ENCODE results near the gene TMC1.
A peak's percentile ranks its signal among the peaks of the same experiment; 100 is the strongest.

Gene TMC1

GRCh38 chr9:72882117-72882775 is 360.8 kb downstream of the TMC1 start:
- no peak overlapping the region for H3K23ac ChIP-seq (ENCODE audit: low read length in 2 of 2)
- H3K4me1 ChIP-seq (ENCODE audit: control insufficient read depth, insufficient read depth, low read depth, low read length), result no peaks in the 10 kb centered on the region
- H3K14ac ChIP-seq (ENCODE audit: low read length in 2 of 2), result no peak overlapping the region
- no peak overlapping the region for H3K9ac ChIP-seq (ENCODE audit: low read length)
- no peaks in the 10 kb centered on the region for H3K9me3 ChIP-seq (ENCODE audit: control insufficient read depth, low read length)
- H3K4ac ChIP-seq (ENCODE audit: low read depth in 1 of 2, low read length in 2 of 2), result no peak overlapping the region
- 89% methylated on average over 6 of the region's 6 CpGs for WGBS
- no peak overlapping the region for H4K8ac ChIP-seq (ENCODE audit: low read length)
- H2BK15ac ChIP-seq (ENCODE audit: low read depth, poor library complexity, severe bottlenecking), result no peak overlapping the region
- no peak overlapping the region for H2BK12ac ChIP-seq (ENCODE audit: low read length in 2 of 2)
- H3K36me3 ChIP-seq (ENCODE audit: control insufficient read depth in 1 of 2, insufficient read depth in 2 of 2, low read depth in 1 of 2, low read length in 2 of 2), result no peaks in the 10 kb centered on the region
- no peak overlapping the region for H2AK5ac ChIP-seq (ENCODE audit: low read length, severe bottlenecking)
- no peak overlapping the region for H4K91ac ChIP-seq (ENCODE audit: low read length)
- H3K27ac ChIP-seq (ENCODE audit: low read length, poor library complexity, severe bottlenecking), result no peak overlapping the region
- H2BK120ac ChIP-seq (ENCODE audit: low read depth, low read length), result no peak overlapping the region
- no peak overlapping the region for H3K4me2 ChIP-seq (ENCODE audit: low read length, poor library complexity, severe bottlenecking)
- peaks cover 0 to 6% of the 10 kb centered on the region in 2 experiments for H3K27me3 ChIP-seq (ENCODE audit: control insufficient read depth in 1 of 2, insufficient read depth in 1 of 2, low read length in 2 of 2)
- no peak overlapping the region for H2AFZ ChIP-seq (ENCODE audit: low read depth, low read length)
- no peak overlapping the region for H2BK5ac ChIP-seq (ENCODE audit: low read depth, low read length, poor library complexity, severe bottlenecking)
- no peak for DNase-seq
- no peak overlapping the region for H3K18ac ChIP-seq (ENCODE audit: low read depth in 1 of 2, low read length in 2 of 2)
- H3K4me3 ChIP-seq (ENCODE audit: insufficient read depth in 1 of 2, low read depth in 1 of 2, low read length in 2 of 2), result no peak overlapping the region
- no peaks in the 10 kb centered on the region for H3K79me1 ChIP-seq (replicated peaks; ENCODE audit: low read length, poor library complexity, severe bottlenecking)

GRCh38 chr9:72883875-72884274 is 362.5 kb downstream of the TMC1 start:
- H3K27ac ChIP-seq (ENCODE audit: low read length, poor library complexity, severe bottlenecking), result no peak overlapping the region
- H4K8ac ChIP-seq (ENCODE audit: low read length), result no peak overlapping the region
- H2BK120ac ChIP-seq (ENCODE audit: low read depth, low read length), result peak overlapping the region; percentile 34
- no peak overlapping the region for H4K91ac ChIP-seq (ENCODE audit: low read length)
- no peak overlapping the region for H3K23ac ChIP-seq (ENCODE audit: low read length in 2 of 2)
- H2BK12ac ChIP-seq (ENCODE audit: low read length in 2 of 2), result no peak overlapping the region
- H3K4me3 ChIP-seq (ENCODE audit: insufficient read depth in 1 of 2, low read depth in 1 of 2, low read length in 2 of 2), result no peak overlapping the region
- H3K36me3 ChIP-seq (ENCODE audit: control insufficient read depth in 1 of 2, insufficient read depth in 2 of 2, low read depth in 1 of 2, low read length in 2 of 2), result no peaks in the 10 kb centered on the region
- H3K9ac ChIP-seq (ENCODE audit: low read length), result no peak overlapping the region
- H2BK5ac ChIP-seq (ENCODE audit: low read depth, low read length, poor library complexity, severe bottlenecking), result no peak overlapping the region
- H3K18ac ChIP-seq (ENCODE audit: low read depth in 1 of 2, low read length in 2 of 2), result no peak overlapping the region
- peaks cover 2% of the 10 kb centered on the region for H3K9me3 ChIP-seq (ENCODE audit: control insufficient read depth, low read length)
- no peak overlapping the region for H3K4ac ChIP-seq (ENCODE audit: low read depth in 1 of 2, low read length in 2 of 2)
- no peak overlapping the region for H3K4me2 ChIP-seq (ENCODE audit: low read length, poor library complexity, severe bottlenecking)
- no peak for DNase-seq
- H3K4me1 ChIP-seq (ENCODE audit: control insufficient read depth, insufficient read depth, low read depth, low read length), result no peaks in the 10 kb centered on the region
- no peak overlapping the region for H3K14ac ChIP-seq (ENCODE audit: low read length in 2 of 2)
- no peak overlapping the region for H2AK5ac ChIP-seq (ENCODE audit: low read length, severe bottlenecking)
- no peak overlapping the region for H2BK15ac ChIP-seq (ENCODE audit: low read depth, poor library complexity, severe bottlenecking)
- H2AFZ ChIP-seq (ENCODE audit: low read depth, low read length), result no peak overlapping the region
- H3K79me1 ChIP-seq (replicated peaks; ENCODE audit: low read length, poor library complexity, severe bottlenecking), result no peaks in the 10 kb centered on the region
- H3K27me3 ChIP-seq (ENCODE audit: control insufficient read depth in 1 of 2, insufficient read depth in 1 of 2, low read length in 2 of 2), result peaks cover 0 to 6% of the 10 kb centered on the region in 2 experiments
- WGBS, result 88% methylated on average over 2 of the region's 3 CpGs

GRCh38 chr9:72884508-72884907 is 363.1 kb downstream of the TMC1 start:
- Histone ChIP-seq H3K9me3 (ENCODE audit: control insufficient read depth, low read length) (peaks cover 2% of the 10 kb centered on the region), H3K4me1 (ENCODE audit: control insufficient read depth, insufficient read depth, low read depth, low read length) (no peaks in the 10 kb centered on the region), H3K4me2 (ENCODE audit: low read length, poor library complexity, severe bottlenecking) (no peak overlapping the region), H3K27me3 (ENCODE audit: control insufficient read depth in 1 of 2, insufficient read depth in 1 of 2, low read length in 2 of 2) (peaks cover 0 to 6% of the 10 kb centered on the region in 2 experiments), H2BK120ac (ENCODE audit: low read depth, low read length) (no peak overlapping the region), H3K27ac (ENCODE audit: low read length, poor library complexity, severe bottlenecking) (no peak overlapping the region), H2AK5ac (ENCODE audit: low read length, severe bottlenecking) (no peak overlapping the region), H3K9ac (ENCODE audit: low read length) (no peak overlapping the region), H2AFZ (ENCODE audit: low read depth, low read length) (no peak overlapping the region), H3K4ac (ENCODE audit: low read depth in 1 of 2, low read length in 2 of 2) (no peak overlapping the region), H3K79me1 (replicated peaks; ENCODE audit: low read length, poor library complexity, severe bottlenecking) (no peaks in the 10 kb centered on the region), H3K36me3 (ENCODE audit: control insufficient read depth in 1 of 2, insufficient read depth in 2 of 2, low read depth in 1 of 2, low read length in 2 of 2) (no peaks in the 10 kb centered on the region), H2BK12ac (ENCODE audit: low read length in 2 of 2) (no peak overlapping the region), H4K8ac (ENCODE audit: low read length) (no peak overlapping the region), H3K18ac (ENCODE audit: low read depth in 1 of 2, low read length in 2 of 2) (no peak overlapping the region), H3K14ac (ENCODE audit: low read length in 2 of 2) (no peak overlapping the region), H3K4me3 (ENCODE audit: insufficient read depth in 1 of 2, low read depth in 1 of 2, low read length in 2 of 2) (no peak overlapping the region), H2BK5ac (ENCODE audit: low read depth, low read length, poor library complexity, severe bottlenecking) (no peak overlapping the region), H4K91ac (ENCODE audit: low read length) (no peak overlapping the region), H3K23ac (ENCODE audit: low read length in 2 of 2) (no peak overlapping the region), H2BK15ac (ENCODE audit: low read depth, poor library complexity, severe bottlenecking) (no peak overlapping the region)
- no peak for DNase-seq
- WGBS, result no CpG with 5 or more reads among the region's 1 CpG

Data from mesenchymal stem cell (in vitro differentiated cells and primary cell).